Tibial artery (tissue), 4 donors: ENCODE results near the gene MRFAP1L1.

ENCODE experiments used
- DNase-seq, 2 donors: peaks; one replicate each; pipeline ENCODE4 v3.0.0-alpha.2; 2019
- H3K27ac ChIP-seq, 2 donors: fragments of 200-600 bp; sonication (generic) in 1 of 2; 1 replicate in 1 of 2; 2 replicates in 1 of 2; pipeline ENCODE4 v1.5.1; 2018 to 2019; ENCODE audit warnings: mild to moderate bottlenecking in 1 of 2
- H3K27me3 ChIP-seq, 2 donors: fragments of 200-600 bp; sonication (generic) in 1 of 2; one replicate each; pipeline versions ENCODE4 v1.5.1 to v1.6.0; 2016 to 2019
- H3K36me3 ChIP-seq, 3 donors: fragments of 200-600 bp; sonication (generic) in 2 of 3; one replicate each; pipeline ENCODE4 v1.5.1; 2016 to 2019; ENCODE audit warnings: mild to moderate bottlenecking in 2 of 3
- H3K4me1 ChIP-seq, 4 donors: fragments of 200-600 bp; sonication (generic) in 2 of 4; 1 replicate in 3 of 4; 2 replicates in 1 of 4; pipeline ENCODE4 v1.5.1; 2016 to 2019
- H3K4me3 ChIP-seq, 2 donors: fragments of 200-600 bp; sonication (generic) in 1 of 2; 1 replicate in 1 of 2; 2 replicates in 1 of 2; pipeline ENCODE4 v1.5.1; 2018 to 2019; ENCODE audit warnings: mild to moderate bottlenecking in 2 of 2
- H3K9me3 ChIP-seq, 3 donors: fragments of 200-600 bp; sonication (generic) in 1 of 3; one replicate each; pipeline ENCODE4 v1.5.1; 2016 to 2019
- intact Hi-C: fragments of 100-400 bp; cut with DNase I; formaldehyde crosslinking; loops from one replicate; pipeline ENCODE4 v1.15.0; 2023; ENCODE audit warnings: low total_unique reads
- TF ChIP-seq, protein P1 (sequence below), 2 experiments: fragments of 200-600 bp in 1 of 2; fragments of 450-650 bp in 1 of 2; IDR thresholded peaks; one replicate each; pipeline ENCODE4 v1.5.1; 2017 to 2019; ENCODE audit warnings: antibody characterized with exemption in 2 of 2, mild to moderate bottlenecking in 1 of 2, moderate library complexity in 1 of 2

The MRFAP1L1 gene

GRCh38 chr4:6716018-6716911, 6.6 kb upstream of the MRFAP1L1 start, which contains the start of gene BLOC1S4:
BLOC1S4 (plus strand) TSS chr4:6716174; CDS start chr4:6716210, 36 bp downstream.
- intact Hi-C loops: loop anchor here (10.0 kb wide), 2 partner anchors 269 to 359 kb away; no protein-coding TSS in a partner anchor
- H3K4me1 ChIP-seq: peaks cover 0 to 29% (median 24%) of the 10 kb centered on the region in 4 donors
- peaks cover 0 to 8% (median 0%) of the 10 kb centered on the region in 3 donors for H3K36me3 ChIP-seq
- H3K27me3 ChIP-seq: no peaks in the 10 kb centered on the region
- peak within 1 kb of the TSS; percentile 69 to 85 for H3K4me3 ChIP-seq
- TF ChIP-seq, protein P1, sequence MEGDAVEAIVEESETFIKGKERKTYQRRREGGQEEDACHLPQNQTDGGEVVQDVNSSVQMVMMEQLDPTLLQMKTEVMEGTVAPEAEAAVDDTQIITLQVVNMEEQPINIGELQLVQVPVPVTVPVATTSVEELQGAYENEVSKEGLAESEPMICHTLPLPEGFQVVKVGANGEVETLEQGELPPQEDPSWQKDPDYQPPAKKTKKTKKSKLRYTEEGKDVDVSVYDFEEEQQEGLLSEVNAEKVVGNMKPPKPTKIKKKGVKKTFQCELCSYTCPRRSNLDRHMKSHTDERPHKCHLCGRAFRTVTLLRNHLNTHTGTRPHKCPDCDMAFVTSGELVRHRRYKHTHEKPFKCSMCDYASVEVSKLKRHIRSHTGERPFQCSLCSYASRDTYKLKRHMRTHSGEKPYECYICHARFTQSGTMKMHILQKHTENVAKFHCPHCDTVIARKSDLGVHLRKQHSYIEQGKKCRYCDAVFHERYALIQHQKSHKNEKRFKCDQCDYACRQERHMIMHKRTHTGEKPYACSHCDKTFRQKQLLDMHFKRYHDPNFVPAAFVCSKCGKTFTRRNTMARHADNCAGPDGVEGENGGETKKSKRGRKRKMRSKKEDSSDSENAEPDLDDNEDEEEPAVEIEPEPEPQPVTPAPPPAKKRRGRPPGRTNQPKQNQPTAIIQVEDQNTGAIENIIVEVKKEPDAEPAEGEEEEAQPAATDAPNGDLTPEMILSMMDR (IDR thresholded peaks at IDR 0.05): peak in 1 of 2 experiments; percentile 17
- peak; percentile 82 to 91 for DNase-seq
- no peaks in the 10 kb centered on the region for H3K9me3 ChIP-seq
- peak within 1 kb of the TSS; percentile 85 to 92 for H3K27ac ChIP-seq

- intact Hi-C loops: loop anchor here (10.0 kb wide), 2 partner anchors 269 to 359 kb away; no protein-coding TSS in a partner anchor
- Histone ChIP-seq H3K9me3 (no peaks in the 10 kb centered on the region), H3K4me3 (peak overlapping the region; percentile 69 to 85), H3K4me1 (peaks cover 0 to 29% (median 24%) of the 10 kb centered on the region in 4 donors), H3K27me3 (no peaks in the 10 kb centered on the region), H3K36me3 (peaks cover 0 to 8% (median 0%) of the 10 kb centered on the region in 3 donors), H3K27ac (peak overlapping the region; percentile 85 to 92)
- TF ChIP-seq, protein P1 (IDR thresholded peaks at IDR 0.05): no peak
- DNase-seq: no peak
Measured at GRCh38 chr4:6715704-6716017, 6.0 kb upstream of the MRFAP1L1 start.

GRCh38 chr4:6714954-6715353, 5.3 kb upstream of the MRFAP1L1 start:
- peaks cover 0 to 8% (median 0%) of the 10 kb centered on the region in 3 donors for H3K36me3 ChIP-seq
- no peaks in the 10 kb centered on the region for H3K9me3 ChIP-seq
- no peak overlapping the region for H3K4me3 ChIP-seq
- H3K27ac ChIP-seq: peak overlapping the region; percentile 85 to 92
- intact Hi-C loops: loop anchor here (10.0 kb wide), 2 partner anchors 270 to 360 kb away; no protein-coding TSS in a partner anchor
- no peak for DNase-seq
- H3K4me1 ChIP-seq: peaks cover 0 to 29% (median 23%) of the 10 kb centered on the region in 4 donors
- no peaks in the 10 kb centered on the region for H3K27me3 ChIP-seq
- TF ChIP-seq, protein P1 (IDR thresholded peaks at IDR 0.05): no peak

DNA sequence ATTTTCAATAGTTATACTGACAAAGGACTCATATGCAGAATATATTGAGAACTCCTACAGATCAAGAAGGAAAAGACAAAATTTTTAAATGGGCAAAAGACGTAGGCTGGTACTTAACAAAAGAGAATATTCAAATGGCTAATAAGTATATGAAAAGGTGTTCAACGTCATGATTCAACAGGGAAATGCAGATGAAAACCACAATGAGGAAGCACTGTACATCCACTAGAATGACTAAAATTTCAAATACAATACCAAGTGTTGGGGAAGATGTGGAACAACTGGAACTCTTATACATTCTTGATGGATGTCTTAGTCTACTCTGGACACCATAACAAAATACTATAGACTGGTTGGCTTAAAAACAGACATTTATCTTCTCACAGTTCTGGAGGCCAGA, 1.3 kb upstream of the MRFAP1L1 start:
- peaks cover 0 to 4% (median 0%) of the 10 kb centered on the region in 3 donors for H3K36me3 ChIP-seq
- DNase-seq: no peak
- H3K9me3 ChIP-seq: no peaks in the 10 kb centered on the region
- H3K27me3 ChIP-seq: no peaks in the 10 kb centered on the region
- TF ChIP-seq, protein P1 (IDR thresholded peaks at IDR 0.05): no peak
- intact Hi-C loops: loop anchor here (10.0 kb wide), 2 partner anchors 274 to 364 kb away; no protein-coding TSS in a partner anchor
- no peak overlapping the region for H3K4me3 ChIP-seq
- no peak overlapping the region for H3K27ac ChIP-seq
- peaks cover 5 to 41% (median 27%) of the 10 kb centered on the region in 4 donors for H3K4me1 ChIP-seq

- TF ChIP-seq, protein P1 (IDR thresholded peaks at IDR 0.05): no peak
- Histone ChIP-seq H3K4me3 (peak overlapping the region; percentile 75 to 88), H3K9me3 (no peaks in the 10 kb centered on the region), H3K36me3 (peaks cover 0 to 4% (median 0%) of the 10 kb centered on the region in 3 donors), H3K4me1 (peaks cover 5 to 41% (median 24%) of the 10 kb centered on the region in 4 donors), H3K27me3 (no peaks in the 10 kb centered on the region), H3K27ac (peak overlapping the region; percentile 82 to 85)
- intact Hi-C loops: loop anchor here (10.0 kb wide), 2 partner anchors 275 to 365 kb away; no protein-coding TSS in a partner anchor
- no peak for DNase-seq
Measured at GRCh38 chr4:6710282-6710681, 617 bp upstream of the MRFAP1L1 start.
